HG02759 (cell line): ENCODE measurements around the gene ENO3.

Experiments used
- ATAC-seq: cut with Tn5 transposase; IDR thresholded peaks from one replicate; pipeline ENCODE4 v1.9.1; 2021; ENCODE audit warnings: mild to moderate bottlenecking, moderate library complexity; ENCODE audit not compliant: unreplicated experiment

ENO3 gene

DNA sequence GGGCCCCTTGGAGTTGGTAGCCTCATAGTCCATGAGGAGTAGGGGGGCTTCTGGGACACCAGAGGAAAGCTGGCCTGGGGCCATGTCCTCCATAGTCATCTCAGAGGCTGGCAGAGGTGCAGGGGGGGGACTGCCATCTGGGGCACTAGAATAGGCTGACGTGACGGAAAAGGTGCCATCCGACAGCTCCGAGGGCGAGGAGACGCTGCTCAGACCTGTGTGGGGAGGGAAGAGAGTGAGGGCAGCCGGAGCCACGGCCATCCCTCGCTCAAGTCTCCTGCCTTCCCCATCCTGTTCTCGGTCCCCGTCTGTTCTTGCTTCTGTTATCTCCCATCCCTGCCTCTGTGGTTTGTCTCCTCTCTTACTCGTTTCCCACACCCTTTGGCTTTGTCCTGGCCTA, 21.4 kb downstream of the ENO3 start:
- no peak for ATAC-seq

DNA sequence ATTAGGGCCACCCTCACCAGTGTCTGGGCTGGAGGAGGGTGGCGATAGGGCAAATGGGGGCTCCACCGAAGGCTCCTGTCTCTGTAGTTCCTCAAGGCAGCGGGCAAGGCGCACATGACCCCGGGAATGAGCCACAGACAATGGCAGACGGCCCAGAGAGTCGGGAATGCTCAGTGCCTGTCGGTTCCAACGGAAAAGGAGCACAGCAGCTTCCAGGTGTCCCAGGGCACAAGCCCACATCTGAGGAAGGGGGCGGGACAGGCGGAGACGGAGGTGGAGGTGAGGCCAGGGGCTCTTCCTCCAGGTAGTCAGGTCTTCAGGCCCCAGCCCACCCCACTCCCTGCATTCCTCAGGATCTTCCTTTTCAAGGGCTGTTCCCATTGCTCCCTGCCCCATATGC, 21.8 kb downstream of the ENO3 start:
- no peak for ATAC-seq

- no peak for ATAC-seq
Observed at GRCh38 chr17:4973256-4974114, 22.6 kb downstream of the ENO3 start.

DNA sequence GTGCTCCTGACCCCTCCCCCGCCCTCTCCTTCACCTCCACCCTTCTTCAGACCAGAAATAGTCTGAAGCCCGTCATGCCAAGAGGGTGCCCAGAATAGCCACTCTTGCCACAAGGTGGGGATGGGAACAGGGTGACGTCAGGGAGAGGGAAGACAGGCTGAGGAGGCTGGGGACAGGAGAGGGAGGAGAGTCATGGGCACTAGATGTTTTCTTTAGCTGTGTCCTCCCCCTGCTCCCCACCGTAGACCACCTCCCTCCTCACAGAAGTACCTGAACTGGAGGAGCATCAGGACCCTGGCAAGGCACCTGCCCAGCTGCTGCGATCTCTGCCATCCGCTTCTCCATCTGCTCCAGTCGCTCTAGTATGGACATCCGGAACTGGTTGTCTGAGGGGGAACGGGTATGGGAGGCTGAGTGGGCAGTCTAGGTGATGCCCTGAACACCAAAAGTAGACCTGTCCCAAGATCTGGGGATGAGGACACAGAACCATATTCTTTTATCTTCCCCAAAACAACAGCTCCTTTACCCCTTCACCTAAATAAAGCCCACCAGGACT, 23.3 kb downstream of the ENO3 start:
- ATAC-seq = no peak

DNA sequence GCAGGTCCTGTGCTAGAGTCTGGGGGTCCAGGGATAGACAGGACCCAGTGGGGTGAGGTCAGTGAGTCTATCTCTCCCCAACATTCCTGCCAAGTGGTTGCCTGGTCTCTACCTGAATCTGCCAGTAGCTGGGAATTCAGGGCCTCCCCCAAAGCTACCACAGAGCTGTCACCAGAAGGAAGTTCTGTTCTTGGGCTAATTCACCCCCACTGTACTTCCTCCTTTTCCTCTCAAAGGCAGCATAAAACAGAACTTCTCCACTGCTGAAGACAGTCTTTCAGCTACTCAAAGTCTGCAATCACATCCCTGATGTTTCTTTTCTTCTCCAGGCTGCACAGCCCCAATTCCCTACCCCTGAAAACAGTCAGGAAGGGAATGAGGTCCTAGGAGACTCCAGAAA, 27.8 kb downstream of the ENO3 start:
- ATAC-seq = no peak

DNA sequence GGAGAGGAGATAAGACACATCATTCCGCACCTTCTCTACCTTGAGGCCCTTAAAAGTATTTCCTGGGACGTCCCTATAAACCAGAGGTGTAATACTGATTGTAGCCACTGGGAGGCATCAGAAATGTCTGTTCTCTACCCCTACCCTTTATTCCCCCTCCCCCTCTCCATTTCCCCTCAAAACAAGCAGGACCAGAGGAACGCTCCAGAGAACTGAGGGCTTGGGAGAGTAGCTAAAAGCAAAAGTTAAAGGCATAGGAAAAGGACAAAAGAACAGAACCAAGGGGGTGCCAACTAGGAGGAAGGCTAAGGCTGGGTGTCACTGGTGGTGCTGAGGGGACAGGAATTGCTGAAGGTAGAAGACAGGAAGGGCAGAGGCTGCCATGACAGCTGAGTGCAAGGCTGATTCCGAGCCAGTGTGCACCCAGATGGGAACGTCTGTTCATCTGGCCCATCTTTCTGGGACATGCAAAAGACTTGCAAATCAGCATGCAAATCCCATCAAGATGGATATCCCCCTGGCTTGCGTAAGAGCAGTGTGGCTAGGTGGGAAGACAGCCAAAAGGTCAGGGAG, 29.8 kb downstream of the ENO3 start:
- ATAC-seq = no peak

DNA sequence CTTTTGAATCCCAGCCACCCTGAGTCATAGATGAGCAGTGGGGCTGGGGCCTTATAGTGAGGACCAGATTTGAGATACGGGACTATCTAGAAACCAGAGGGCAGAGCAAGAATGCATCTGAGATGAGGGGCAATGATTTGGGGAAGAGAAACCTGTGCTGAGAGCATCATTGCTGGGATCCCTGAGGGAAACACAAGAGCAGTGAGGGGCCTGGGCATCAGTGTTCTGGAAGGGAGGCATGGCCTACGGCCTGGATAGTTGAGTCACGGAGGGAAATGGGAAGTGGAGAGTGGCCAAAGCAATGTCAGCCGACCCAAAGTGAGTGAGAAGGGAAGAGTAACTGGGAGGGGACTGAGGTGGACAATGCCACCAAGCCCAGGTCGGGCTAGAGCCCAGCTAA, 31.4 kb downstream of the ENO3 start:
- no peak for ATAC-seq

DNA sequence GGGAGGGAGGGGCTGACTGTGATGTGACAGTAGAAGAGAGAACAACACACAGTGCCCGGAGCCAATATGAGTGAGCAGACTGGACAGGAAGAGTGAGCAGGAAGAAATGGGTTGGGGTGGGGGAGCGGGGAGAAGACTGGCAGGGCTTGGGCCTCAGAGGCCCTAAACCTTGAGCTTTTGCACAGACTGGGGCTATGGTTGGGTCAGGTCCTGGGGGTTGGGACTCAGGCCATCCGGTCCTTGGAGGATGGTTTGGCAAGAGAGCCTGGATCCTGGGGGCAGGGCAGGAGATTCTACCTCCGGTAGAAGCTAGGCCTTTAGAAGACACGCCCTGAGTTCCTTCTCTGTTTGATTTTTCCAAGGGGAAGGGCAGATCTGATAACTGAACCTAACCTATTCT, 35.5 kb downstream of the ENO3 start:
- no peak for ATAC-seq

DNA sequence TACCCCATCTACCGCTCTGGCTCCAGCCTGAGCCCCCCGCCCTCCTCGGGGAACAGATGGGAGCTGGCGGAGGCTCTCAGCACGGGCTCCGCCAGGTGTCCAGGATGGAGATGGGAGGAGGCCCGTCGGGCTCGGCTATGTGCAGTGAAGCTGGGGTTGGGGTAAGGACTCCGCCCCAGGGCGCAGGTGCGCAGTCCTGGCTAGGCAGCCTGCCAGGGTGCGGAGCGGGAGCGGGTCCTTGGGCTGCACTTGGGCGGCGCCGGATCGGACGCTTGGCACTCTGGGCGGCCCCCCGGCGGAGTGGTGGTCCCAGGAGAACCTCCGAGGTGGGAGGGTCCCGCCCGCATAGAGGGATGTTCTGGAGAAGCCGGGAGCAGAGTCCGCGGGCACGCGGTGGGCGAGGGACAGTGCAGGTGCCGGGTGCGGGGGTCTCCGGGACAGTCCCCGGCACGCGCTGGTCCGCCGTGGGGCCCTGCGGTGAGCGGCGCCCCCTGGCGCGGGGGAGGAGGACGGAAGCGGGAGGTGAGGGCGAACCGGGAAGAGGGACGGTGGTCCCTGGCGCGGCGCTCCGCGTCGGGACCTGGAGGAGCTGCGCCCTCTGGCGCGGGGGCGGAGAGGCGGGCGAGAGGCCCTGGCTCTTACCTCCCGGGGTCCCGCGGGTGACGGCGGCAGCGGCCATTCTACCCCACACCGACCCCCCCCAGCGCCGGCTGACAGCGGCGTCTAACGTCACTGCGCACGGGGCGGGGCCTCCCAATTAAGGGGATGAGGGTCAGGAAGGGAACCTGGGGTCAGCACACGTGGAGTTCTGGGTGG, 36.2 kb downstream of the ENO3 start, which contains the start of gene CAMTA2:
TSS of gene CAMTA2 (minus strand) at position 725 of the 816 bp plus-strand sequence. CDS start 1,453 bp downstream, outside the sequence.
- peak; percentile 70 for ATAC-seq

DNA sequence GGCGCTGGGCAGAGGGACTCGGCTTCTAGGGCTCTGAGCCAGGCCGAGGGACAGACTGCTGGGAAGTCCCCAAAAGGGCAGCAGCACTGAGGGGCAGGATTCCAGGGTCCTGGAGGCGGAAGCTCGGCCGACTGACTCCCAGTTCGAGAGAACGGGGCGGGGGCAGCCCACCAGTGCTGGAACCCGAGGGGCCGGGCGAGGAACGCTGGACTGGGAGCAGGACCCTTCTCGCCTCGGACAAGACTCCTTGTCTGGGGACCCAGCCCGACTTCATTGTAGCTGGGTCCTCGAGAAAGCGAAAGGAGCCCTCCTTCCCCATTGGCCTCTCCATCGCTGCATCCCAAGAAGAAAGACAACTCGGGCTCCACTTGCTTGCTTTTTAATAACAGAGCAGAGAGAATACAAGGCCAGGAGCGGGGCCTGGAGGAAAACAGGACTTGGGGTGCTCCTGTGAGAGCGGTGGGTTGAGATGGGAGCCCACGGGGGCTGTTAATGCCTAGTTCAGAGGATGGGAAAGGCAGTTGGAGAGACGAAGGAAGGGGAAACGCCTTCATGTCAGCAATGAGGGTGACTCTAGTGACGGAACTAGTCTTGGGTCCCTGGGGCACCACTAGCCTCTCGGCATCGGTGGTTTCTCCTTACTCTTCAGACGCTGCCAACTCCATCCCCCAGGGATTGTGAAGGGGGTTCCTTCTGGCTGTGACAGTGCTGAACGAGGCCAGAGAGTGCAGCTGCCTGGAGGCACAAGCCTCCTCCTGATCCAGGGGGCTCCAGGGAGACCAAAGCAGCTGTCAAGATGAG, 37.0 kb downstream of the ENO3 start:
- peak; percentile 9 for ATAC-seq

GRCh38 chr17:4994081-4994595, 43.2 kb downstream of the ENO3 start:
- ATAC-seq = no peak

DNA sequence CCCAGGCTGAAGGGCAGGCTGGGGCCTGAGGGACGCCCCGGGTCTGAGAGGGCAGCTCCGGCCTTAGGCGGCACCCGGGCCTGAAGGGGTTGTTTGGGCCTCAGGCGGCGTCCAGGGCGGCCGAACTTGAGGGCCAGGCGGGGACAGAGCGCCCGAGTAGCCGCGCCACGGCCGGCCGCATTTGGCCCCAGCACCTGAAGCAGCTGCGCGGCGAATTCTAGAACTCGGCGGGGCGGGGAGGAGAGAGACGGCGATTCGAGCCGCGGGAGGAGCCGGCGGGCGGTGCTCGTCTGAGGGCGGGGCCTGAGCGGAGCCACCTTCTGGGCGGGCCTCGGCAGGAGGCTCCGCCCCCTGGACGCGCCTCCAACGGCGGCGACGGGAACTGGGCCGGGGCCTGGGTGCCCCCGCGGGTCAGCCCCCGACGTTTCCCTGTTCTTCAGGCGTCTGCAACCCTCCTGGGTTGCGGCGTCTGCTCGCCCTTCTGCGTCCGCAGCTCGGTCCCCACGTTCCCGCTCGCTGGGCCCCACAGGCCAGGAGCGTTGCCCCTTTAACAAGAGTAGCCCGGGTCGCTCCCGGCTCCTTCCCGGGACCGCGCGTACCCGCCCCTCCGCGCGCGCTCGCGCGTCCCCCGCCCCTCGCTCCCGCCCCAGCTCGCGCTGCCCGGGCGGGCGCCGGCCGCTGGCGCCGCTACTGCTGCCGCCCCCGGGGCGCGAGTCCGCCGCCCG, 46.5 kb downstream of the ENO3 start, which contains the start of the genes INCA1 and KIF1C:
TSS of gene INCA1 (minus strand) at position 221 of the 725 bp plus-strand sequence. CDS start 3,085 bp downstream, outside the sequence.
TSS of gene KIF1C (plus strand) at position 649 of the 725 bp plus-strand sequence. CDS start 2,297 bp downstream, outside the sequence.
- ATAC-seq = peak; percentile 87

- peak; percentile 13 for ATAC-seq
Observed at GRCh38 chr17:4998027-4998731, 47.3 kb downstream of the ENO3 start.

- no peak for ATAC-seq
Observed at GRCh38 chr17:4998732-4999429, 48.0 kb downstream of the ENO3 start.

DNA sequence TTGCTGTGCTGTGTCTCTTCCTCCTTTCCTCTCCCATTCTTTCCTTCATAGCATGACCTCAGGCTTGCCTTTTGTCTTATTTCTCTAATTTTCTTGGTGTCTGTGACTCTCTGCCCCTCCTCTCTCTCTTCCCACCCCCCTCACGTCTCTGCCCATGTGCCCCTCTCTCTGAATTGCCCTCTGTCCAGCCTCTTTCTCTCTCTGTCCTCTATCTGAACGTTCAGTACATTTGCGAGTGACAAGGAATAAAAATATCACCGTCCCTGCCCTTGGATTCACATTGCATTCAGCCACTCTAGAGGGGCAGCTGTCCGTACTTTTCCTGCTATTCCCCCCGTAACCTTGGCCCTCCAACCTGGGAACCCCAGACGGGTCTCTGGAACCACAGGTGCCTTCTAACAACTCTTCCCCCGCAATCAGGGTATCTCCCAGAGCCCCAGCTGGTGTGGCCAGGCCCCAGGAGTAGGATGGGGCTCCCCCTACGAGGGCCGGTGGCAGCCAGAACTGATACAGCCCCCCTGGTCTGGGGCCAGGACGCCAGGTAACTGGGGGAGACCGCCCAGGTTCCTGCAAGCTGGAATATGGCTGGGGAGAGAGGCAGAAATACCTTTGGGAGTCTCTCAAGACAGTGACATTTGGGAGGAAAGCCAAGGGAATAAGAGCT, 48.6 kb downstream of the ENO3 start:
- no peak for ATAC-seq

GRCh38 chr17:5000237-5000639, 49.3 kb downstream of the ENO3 start:
- no peak for ATAC-seq

- ATAC-seq = no peak
Observed at GRCh38 chr17:5002121-5002788, 51.3 kb downstream of the ENO3 start.
